Activated CD4-positive, alpha-beta memory T cell treated with anti-CD3 and anti-CD28 coated beads for 36 hours (primary cell): ENCODE measurements around the gene GPR3. TPM values are rescaled to one million over a fixed set of nuclear protein-coding genes. Genes with fewer than 3 reads are reported as not detected.
A peak's percentile ranks its signal among the peaks of the same experiment; 100 is the strongest.

ENCODE experiments used
- CTCF ChIA-PET: fragments of 350-600 bp; sonication (Branson Sonifier 250); formaldehyde crosslinking; loops from one replicate; lab custom pipeline; 2021; ENCODE audit warnings: antibody characterized with exemption, inconsistent platforms; lab: Charles Lee
- POLR2A ChIA-PET: fragments of 350-600 bp; sonication (Branson Sonifier 250); formaldehyde crosslinking; loops from one replicate; lab custom pipeline; 2021; ENCODE audit warnings: antibody characterized with exemption; lab: Charles Lee
- DNase-seq: peaks from one replicate; pipeline ENCODE4 v3.0.0-alpha.2; 2020
- H3K27ac Mint-ChIP-seq: one replicate; pipeline ENCODE4 v1.8.0; 2021; ENCODE audit warnings: mixed read lengths
- H3K27me3 Mint-ChIP-seq: one replicate; pipeline ENCODE4 v1.8.0; 2021; ENCODE audit warnings: mixed read lengths
- H3K36me3 Mint-ChIP-seq: one replicate; pipeline ENCODE4 v1.8.0; 2021; ENCODE audit warnings: mixed read lengths
- H3K4me1 Mint-ChIP-seq: one replicate; pipeline ENCODE4 v1.8.0; 2021; ENCODE audit warnings: low read depth, mixed read lengths
- H3K4me3 Mint-ChIP-seq: one replicate; pipeline ENCODE4 v1.8.0; 2021; ENCODE audit warnings: mild to moderate bottlenecking, mixed read lengths
- H3K9me3 Mint-ChIP-seq: one replicate; pipeline ENCODE4 v1.8.0; 2021; ENCODE audit warnings: mixed read lengths
- intact Hi-C: fragments of 100-400 bp; cut with micrococcal nuclease; formaldehyde crosslinking; loops from one replicate; pipeline ENCODE4 v1.15.1; 2023
- total RNA-seq, 2 experiments: library from RNA; stranded (reverse); gene quantifications; one replicate each; pipeline ENCODE4 v1.2.3, GENCODE V29; 2021

GPR3 gene
- total RNA-seq, 2 experiments from 2014 or later = 1.3 to 1.5 TPM

GRCh38 chr1:27360159-27361043 lies 32.0 kb upstream of the GPR3 start:
- peak; percentile 50 for DNase-seq
- intact Hi-C loops = no loop called here

GRCh38 chr1:27361044-27361402 lies 31.4 kb upstream of the GPR3 start:
- intact Hi-C loops = no loop called here
- H3K9me3 Mint-ChIP-seq = no peaks in the 10 kb centered on the region
- no peak overlapping the region for H3K27ac Mint-ChIP-seq
- H3K4me3 Mint-ChIP-seq = no peak overlapping the region
- ChIA-PET POLR2A (interaction anchor here (0.6 kb wide), 1 partner anchor 595 kb away, joined by 3 read pairs; no protein-coding TSS in a partner anchor), CTCF (interaction anchor here (1.7 to 6.8 kb wide), 2 partner anchors 34 to 245 kb away, joined by 5 to 41 read pairs; partner anchors contain the start of gene AHDC1)
- DNase-seq = no peak
- H3K4me1 Mint-ChIP-seq = peaks cover 42% of the 10 kb centered on the region
- H3K27me3 Mint-ChIP-seq = no peaks in the 10 kb centered on the region
- H3K36me3 Mint-ChIP-seq = no peaks in the 10 kb centered on the region

More at GRCh38 chr1:27360159-27361043, 32.0 kb upstream of the GPR3 start:
- Mint-ChIP-seq H3K4me1 (peaks cover 48% of the 10 kb centered on the region), H3K27me3 (no peaks in the 10 kb centered on the region), H3K9me3 (no peaks in the 10 kb centered on the region), H3K36me3 (no peaks in the 10 kb centered on the region), H3K27ac (no peak overlapping the region), H3K4me3 (peak overlapping the region; percentile 66)
- ChIA-PET POLR2A (no interaction called here), CTCF (interaction anchor here (4.2 to 7.1 kb wide), 4 partner anchors 18 to 246 kb away, joined by 31 to 80 read pairs (median 44); partner anchors contain the start of genes AHDC1 and SYTL1)

GRCh38 chr1:27361553-27361952 lies 30.9 kb upstream of the GPR3 start:
- POLR2A ChIA-PET = interaction anchor here (0.6 kb wide), 1 partner anchor 596 kb away, joined by 3 read pairs; no protein-coding TSS in a partner anchor
- CTCF ChIA-PET = interaction anchor here (1.4 to 6.8 kb wide), 4 partner anchors 20 to 245 kb away, joined by 5 to 41 read pairs (median 6); partner anchors contain the start of genes AHDC1 and SYTL1
- H3K4me1 Mint-ChIP-seq = peaks cover 37% of the 10 kb centered on the region
- no peak for DNase-seq
- H3K27me3 Mint-ChIP-seq = no peaks in the 10 kb centered on the region
- H3K4me3 Mint-ChIP-seq = no peak overlapping the region
- H3K9me3 Mint-ChIP-seq = no peaks in the 10 kb centered on the region
- no peak overlapping the region for H3K27ac Mint-ChIP-seq
- no peaks in the 10 kb centered on the region for H3K36me3 Mint-ChIP-seq
- intact Hi-C loops = no loop called here

- CTCF ChIA-PET = interaction anchor here (2.3 kb wide), 1 partner anchor 31 kb away, joined by 14 read pairs; no protein-coding TSS in a partner anchor
Measured at GRCh38 chr1:27363766-27364695, 28.4 kb upstream of the GPR3 start.

GRCh38 chr1:27364696-27365371 lies 27.6 kb upstream of the GPR3 start:
- Mint-ChIP-seq H3K4me3 (peak overlapping the region; percentile 85), H3K9me3 (no peaks in the 10 kb centered on the region), H3K36me3 (no peaks in the 10 kb centered on the region), H3K27me3 (no peaks in the 10 kb centered on the region), H3K4me1 (peaks cover 21% of the 10 kb centered on the region), H3K27ac (no peak overlapping the region)
- ChIA-PET CTCF (interaction anchor here (0.8 to 2.5 kb wide), 13 partner anchors 8 to 298 kb away, joined by 3 to 53 read pairs (median 9); partner anchors contain the start of genes CD164L2, FCN3 and SYTL1), POLR2A (interaction anchor here (0.7 to 2.5 kb wide), 4 partner anchors 8 to 42 kb away, joined by 3 to 11 read pairs (median 4); no protein-coding TSS in a partner anchor)
- no peak for DNase-seq
- intact Hi-C loops = loop anchor here (1.0 to 2.0 kb wide), 2 partner anchors 22 to 27 kb away; partner anchors contain the start of genes GPR3 and SYTL1

More at GRCh38 chr1:27363766-27364695, 28.4 kb upstream of the GPR3 start:
- peaks cover 27% of the 10 kb centered on the region for H3K4me1 Mint-ChIP-seq
- no peaks in the 10 kb centered on the region for H3K36me3 Mint-ChIP-seq
- no peak overlapping the region for H3K27ac Mint-ChIP-seq
- no peaks in the 10 kb centered on the region for H3K9me3 Mint-ChIP-seq
- POLR2A ChIA-PET = no interaction called here
- no peaks in the 10 kb centered on the region for H3K27me3 Mint-ChIP-seq
- H3K4me3 Mint-ChIP-seq = no peak overlapping the region
- intact Hi-C loops = loop anchor here (2.0 kb wide), 1 partner anchor 21 kb away; the partner anchor contains the start of gene SYTL1
- no peak for DNase-seq

- H3K4me3 Mint-ChIP-seq = peak overlapping the region; percentile 85
- peak; percentile 92 for DNase-seq
- ChIA-PET CTCF (interaction anchor here (0.8 to 2.5 kb wide), 19 partner anchors 8 to 320 kb away, joined by 3 to 53 read pairs (median 7); partner anchors contain the start of genes CD164L2, FCN3 and SYTL1), POLR2A (interaction anchor here (0.7 to 2.5 kb wide), 6 partner anchors 9 to 43 kb away, joined by 3 to 11 read pairs (median 4); partner anchors contain the start of gene SYTL1)
- no peaks in the 10 kb centered on the region for H3K9me3 Mint-ChIP-seq
- H3K36me3 Mint-ChIP-seq = no peaks in the 10 kb centered on the region
- intact Hi-C loops = loop anchor here (1.0 to 2.0 kb wide), 2 partner anchors 23 to 27 kb away; partner anchors contain the start of genes GPR3 and SYTL1
- H3K27ac Mint-ChIP-seq = peak overlapping the region; percentile 66
- no peaks in the 10 kb centered on the region for H3K27me3 Mint-ChIP-seq
- H3K4me1 Mint-ChIP-seq = peaks cover 18% of the 10 kb centered on the region
Measured at GRCh38 chr1:27365372-27366112, 26.9 kb upstream of the GPR3 start.

- intact Hi-C loops = no loop called here
- H3K27me3 Mint-ChIP-seq = no peaks in the 10 kb centered on the region
- peaks cover 18% of the 10 kb centered on the region for H3K4me1 Mint-ChIP-seq
- peak overlapping the region; percentile 85 for H3K4me3 Mint-ChIP-seq
- ChIA-PET POLR2A (interaction anchor here (0.8 to 2.5 kb wide), 5 partner anchors 9 to 43 kb away, joined by 3 to 11 read pairs (median 5); partner anchors contain the start of gene SYTL1), CTCF (interaction anchor here (1.0 to 2.5 kb wide), 19 partner anchors 9 to 320 kb away, joined by 3 to 53 read pairs (median 7); partner anchors contain the start of genes AHDC1, CD164L2, FCN3 and SYTL1)
- DNase-seq = peak; percentile 88
- H3K36me3 Mint-ChIP-seq = no peaks in the 10 kb centered on the region
- peak overlapping the region; percentile 66 for H3K27ac Mint-ChIP-seq
- no peaks in the 10 kb centered on the region for H3K9me3 Mint-ChIP-seq
Measured at GRCh38 chr1:27366113-27366410, 26.4 kb upstream of the GPR3 start.

GRCh38 chr1:27366411-27367159 lies 25.8 kb upstream of the GPR3 start, which contains the start of gene MAP3K6:
Gene MAP3K6 (minus strand): TSS chr1:27366961. CDS start chr1:27366597, 364 bp downstream.
- H3K4me3 Mint-ChIP-seq = peak within 1 kb of the TSS; percentile 85
- intact Hi-C loops = no loop called here
- H3K9me3 Mint-ChIP-seq = no peaks in the 10 kb centered on the region
- H3K27ac Mint-ChIP-seq = peak within 1 kb of the TSS; percentile 66
- H3K4me1 Mint-ChIP-seq = peaks cover 18% of the 10 kb centered on the region
- CTCF ChIA-PET = interaction anchor here (0.7 to 2.5 kb wide), 24 partner anchors 8 to 321 kb away, joined by 3 to 53 read pairs (median 4); partner anchors contain the start of genes AHDC1, CD164L2, FCN3 and SYTL1
- peak; percentile 77 for DNase-seq
- POLR2A ChIA-PET = interaction anchor here (0.5 to 2.5 kb wide), 4 partner anchors 10 to 104 kb away, joined by 4 to 11 read pairs (median 5); partner anchors contain the start of gene SYTL1
- no peaks in the 10 kb centered on the region for H3K36me3 Mint-ChIP-seq
- no peaks in the 10 kb centered on the region for H3K27me3 Mint-ChIP-seq

- H3K4me1 Mint-ChIP-seq = peaks cover 18% of the 10 kb centered on the region
- H3K27me3 Mint-ChIP-seq = no peaks in the 10 kb centered on the region
- no peaks in the 10 kb centered on the region for H3K9me3 Mint-ChIP-seq
- intact Hi-C loops = no loop called here
- ChIA-PET POLR2A (interaction anchor here (0.5 to 2.5 kb wide), 2 partner anchors 10 to 104 kb away, joined by 4 to 11 read pairs; no protein-coding TSS in a partner anchor), CTCF (interaction anchor here (0.7 to 4.1 kb wide), 19 partner anchors 8 to 240 kb away, joined by 3 to 53 read pairs (median 6); partner anchors contain the start of genes AHDC1, FCN3 and SYTL1)
- no peak for DNase-seq
- peak overlapping the region; percentile 11 for H3K27ac Mint-ChIP-seq
- no peaks in the 10 kb centered on the region for H3K36me3 Mint-ChIP-seq
- peak overlapping the region; percentile 55 for H3K4me3 Mint-ChIP-seq
Measured at GRCh38 chr1:27367160-27367650, 25.2 kb upstream of the GPR3 start.
